Neural cell (in vitro differentiated cells): ENCODE results near the gene VPS26C. TPM values are rescaled to one million over a fixed set of nuclear protein-coding genes. Genes with fewer than 3 reads are reported as not detected.

ENCODE experiments used
- H2AFZ ChIP-seq: fragments of 200-600, 300-800 bp; sonication (generic), shearing (Covaris generic); 2 replicates; pipeline ENCODE4 v1.6.0; 2014; ENCODE audit warnings: low read depth, mild to moderate bottlenecking, antibody characterized with exemption, low read length, moderate library complexity
- H3F3A ChIP-seq: fragments of 200-600 bp; shearing (Covaris generic); 2 replicates; pipeline ENCODE4 v1.6.1; 2016; ENCODE audit warnings: mild to moderate bottlenecking, moderate library complexity, mixed read lengths, antibody characterized with exemption, low read length; ENCODE audit not compliant: insufficient read depth, poor library complexity, severe bottlenecking
- H3K27ac ChIP-seq: fragments of 200-600, 300-800 bp; sonication (generic), shearing (Covaris generic); 2 replicates; pipeline ENCODE4 v1.5.1; 2014; ENCODE audit warnings: mild to moderate bottlenecking, low read length, moderate library complexity
- H3K27me3 ChIP-seq: fragments of 300-800, 200-600 bp; sonication (generic), shearing (Covaris generic); 2 replicates; pipeline ENCODE4 v1.6.0; 2014; ENCODE audit warnings: mild to moderate bottlenecking, low read depth, low read length, moderate library complexity; ENCODE audit not compliant: insufficient read depth
- H3K36me3 ChIP-seq: fragments of 300-800, 200-600 bp; sonication (generic), shearing (Covaris generic); 2 replicates; pipeline ENCODE4 v1.5.1; 2014; ENCODE audit warnings: mild to moderate bottlenecking, antibody characterized with exemption, low read length, moderate library complexity; ENCODE audit not compliant: insufficient read depth
- H3K4me2 ChIP-seq: fragments of 300-800, 200-600 bp; sonication (generic), shearing (Covaris generic); 2 replicates; pipeline ENCODE4 v1.6.0; 2014; ENCODE audit warnings: mild to moderate bottlenecking, low read length
- H3K4me3 ChIP-seq: fragments of 300-800, 200-600 bp; sonication (generic), shearing (Covaris generic); 2 replicates; pipeline ENCODE4 v1.5.1; 2014; ENCODE audit warnings: mild to moderate bottlenecking, low read length, moderate library complexity
- H3K79me2 ChIP-seq: fragments of 200-600 bp; shearing (Covaris generic); replicated peaks from 2 replicates; pipeline ENCODE4 v1.6.0; 2014; ENCODE audit warnings: mild to moderate bottlenecking, low read length, moderate library complexity; ENCODE audit not compliant: insufficient read depth
- H3K9ac ChIP-seq: fragments of 300-800, 200-600 bp; sonication (generic), shearing (Covaris generic); 2 replicates; pipeline ENCODE4 v1.6.1; 2016; ENCODE audit warnings: mild to moderate bottlenecking, low read length, mixed read lengths
- H3K9me2 ChIP-seq: fragments of 200-600 bp; shearing (Covaris generic); 2 replicates; pipeline ENCODE4 v1.6.1; 2016; ENCODE audit warnings: mild to moderate bottlenecking, low read length, mixed read lengths; ENCODE audit not compliant: insufficient read depth
- H3K9me3 ChIP-seq: fragments of 200-600, 300-800 bp; sonication (generic), shearing (Covaris generic); 2 replicates; pipeline ENCODE4 v1.6.1; 2016; ENCODE audit warnings: mild to moderate bottlenecking, mixed run types, low read length, moderate library complexity, mixed read lengths
- H4K20me1 ChIP-seq: fragments of 200-600 bp; shearing (Covaris generic); 2 replicates; pipeline ENCODE4 v1.6.1; 2016; ENCODE audit warnings: mild to moderate bottlenecking, mixed run types; ENCODE audit not compliant: insufficient read depth
- EP300 ChIP-seq: fragments of 450-650 bp; conservative IDR thresholded peaks from 2 replicates; pipeline ENCODE4 v1.6.1; 2014; ENCODE audit warnings: antibody characterized with exemption, mild to moderate bottlenecking, moderate library complexity; ENCODE audit not compliant: poor library complexity, severe bottlenecking
- EZH2 ChIP-seq: fragments of 200-600, 300-800 bp; shearing (Covaris generic), sonication (generic); IDR thresholded peaks from 2 replicates; pipeline ENCODE4 v1.6.1; 2014; ENCODE audit warnings: antibody characterized with exemption, low read length, borderline replicate concordance, mild to moderate bottlenecking; ENCODE audit not compliant: insufficient read depth, poor library complexity, severe bottlenecking
- MXI1 ChIP-seq: fragments of 450-650 bp; conservative IDR thresholded peaks from 2 replicates; pipeline ENCODE4 v1.6.1; 2014; ENCODE audit warnings: antibody characterized with exemption, mild to moderate bottlenecking; ENCODE audit not compliant: poor library complexity, severe bottlenecking
- POLR2AphosphoS5 ChIP-seq: IDR thresholded peaks from 2 replicates; pipeline ENCODE4 v1.6.1; 2012
- RAD21 ChIP-seq: fragments of 450-650 bp; conservative IDR thresholded peaks from 2 replicates; pipeline ENCODE4 v1.6.1; 2014; ENCODE audit warnings: antibody characterized with exemption, mild to moderate bottlenecking, moderate library complexity
- SMC3 ChIP-seq: fragments of 450-650 bp; conservative IDR thresholded peaks from 2 replicates; pipeline ENCODE4 v1.6.1; 2014; ENCODE audit warnings: antibody characterized with exemption, mild to moderate bottlenecking, moderate library complexity; ENCODE audit not compliant: poor library complexity
- TAF1 ChIP-seq: IDR thresholded peaks from 2 replicates; pipeline ENCODE4 v1.6.1; 2012; ENCODE audit warnings: low read depth
- polyA plus RNA-seq: library from polyadenylated mRNA; depleted of rRNA; stranded (reverse); fragments of >200 nt; gene quantifications from 2 replicates; pipeline ENCODE4 v1.2.3, GENCODE V29; 2014
- TF ChIP-seq, protein P1 (sequence below): fragments of 450-650 bp; IDR thresholded peaks from 2 replicates; pipeline ENCODE4 v1.5.1; 2014; ENCODE audit warnings: antibody characterized with exemption, mild to moderate bottlenecking, moderate library complexity; ENCODE audit not compliant: poor library complexity, severe bottlenecking
- TF ChIP-seq, protein P2 (sequence below): IDR thresholded peaks from 2 replicates; pipeline ENCODE4 v1.6.1; 2012; ENCODE audit warnings: borderline replicate concordance

VPS26C gene
- polyA plus RNA-seq, 1 donor from 2014 or later, result 55.5 TPM

DNA sequence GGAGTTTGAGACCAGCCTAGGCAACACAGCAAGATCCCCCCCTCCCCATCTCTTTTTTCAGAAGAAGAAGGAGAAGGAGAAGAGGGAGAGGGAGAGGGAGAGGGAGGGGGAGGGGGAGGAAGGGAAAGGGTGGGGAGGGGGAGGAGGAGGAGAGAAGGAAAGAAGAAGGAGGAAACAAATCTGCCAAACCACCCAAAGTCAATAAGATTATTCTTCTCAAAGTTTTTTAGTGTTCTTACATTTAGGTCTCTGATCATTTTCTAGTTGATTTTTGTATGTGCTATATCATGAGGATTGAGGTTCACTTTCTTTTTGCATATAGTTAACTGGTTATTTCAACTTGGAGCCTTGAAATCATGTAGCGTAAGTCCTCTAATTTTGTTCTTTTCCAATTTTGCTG, 56.3 kb downstream of the VPS26C start:
- H4K20me1 ChIP-seq, result no peaks in the 10 kb centered on the region
- no peaks in the 10 kb centered on the region for H3K9me3 ChIP-seq
- no peak overlapping the region for H3K27ac ChIP-seq
- H3K36me3 ChIP-seq, result peaks cover 5% of the 10 kb centered on the region
- H3K9me2 ChIP-seq, result no peaks in the 10 kb centered on the region
- no peak overlapping the region for H3K4me2 ChIP-seq
- no peaks in the 10 kb centered on the region for H3K79me2 ChIP-seq
- H3K4me3 ChIP-seq, result no peak overlapping the region
- no peaks in the 10 kb centered on the region for H3F3A ChIP-seq
- H3K9ac ChIP-seq, result no peak overlapping the region
- TF ChIP-seq SMC3, result no peak
- TF ChIP-seq MXI1, result no peak
- TF ChIP-seq EZH2, result no peak
- TF ChIP-seq RAD21, result no peak
- no peak for TF ChIP-seq TAF1
- TF ChIP-seq, protein P1, sequence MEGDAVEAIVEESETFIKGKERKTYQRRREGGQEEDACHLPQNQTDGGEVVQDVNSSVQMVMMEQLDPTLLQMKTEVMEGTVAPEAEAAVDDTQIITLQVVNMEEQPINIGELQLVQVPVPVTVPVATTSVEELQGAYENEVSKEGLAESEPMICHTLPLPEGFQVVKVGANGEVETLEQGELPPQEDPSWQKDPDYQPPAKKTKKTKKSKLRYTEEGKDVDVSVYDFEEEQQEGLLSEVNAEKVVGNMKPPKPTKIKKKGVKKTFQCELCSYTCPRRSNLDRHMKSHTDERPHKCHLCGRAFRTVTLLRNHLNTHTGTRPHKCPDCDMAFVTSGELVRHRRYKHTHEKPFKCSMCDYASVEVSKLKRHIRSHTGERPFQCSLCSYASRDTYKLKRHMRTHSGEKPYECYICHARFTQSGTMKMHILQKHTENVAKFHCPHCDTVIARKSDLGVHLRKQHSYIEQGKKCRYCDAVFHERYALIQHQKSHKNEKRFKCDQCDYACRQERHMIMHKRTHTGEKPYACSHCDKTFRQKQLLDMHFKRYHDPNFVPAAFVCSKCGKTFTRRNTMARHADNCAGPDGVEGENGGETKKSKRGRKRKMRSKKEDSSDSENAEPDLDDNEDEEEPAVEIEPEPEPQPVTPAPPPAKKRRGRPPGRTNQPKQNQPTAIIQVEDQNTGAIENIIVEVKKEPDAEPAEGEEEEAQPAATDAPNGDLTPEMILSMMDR, result no peak
- TF ChIP-seq POLR2AphosphoS5, result no peak
- TF ChIP-seq EP300, result no peak
- TF ChIP-seq, protein P2, sequence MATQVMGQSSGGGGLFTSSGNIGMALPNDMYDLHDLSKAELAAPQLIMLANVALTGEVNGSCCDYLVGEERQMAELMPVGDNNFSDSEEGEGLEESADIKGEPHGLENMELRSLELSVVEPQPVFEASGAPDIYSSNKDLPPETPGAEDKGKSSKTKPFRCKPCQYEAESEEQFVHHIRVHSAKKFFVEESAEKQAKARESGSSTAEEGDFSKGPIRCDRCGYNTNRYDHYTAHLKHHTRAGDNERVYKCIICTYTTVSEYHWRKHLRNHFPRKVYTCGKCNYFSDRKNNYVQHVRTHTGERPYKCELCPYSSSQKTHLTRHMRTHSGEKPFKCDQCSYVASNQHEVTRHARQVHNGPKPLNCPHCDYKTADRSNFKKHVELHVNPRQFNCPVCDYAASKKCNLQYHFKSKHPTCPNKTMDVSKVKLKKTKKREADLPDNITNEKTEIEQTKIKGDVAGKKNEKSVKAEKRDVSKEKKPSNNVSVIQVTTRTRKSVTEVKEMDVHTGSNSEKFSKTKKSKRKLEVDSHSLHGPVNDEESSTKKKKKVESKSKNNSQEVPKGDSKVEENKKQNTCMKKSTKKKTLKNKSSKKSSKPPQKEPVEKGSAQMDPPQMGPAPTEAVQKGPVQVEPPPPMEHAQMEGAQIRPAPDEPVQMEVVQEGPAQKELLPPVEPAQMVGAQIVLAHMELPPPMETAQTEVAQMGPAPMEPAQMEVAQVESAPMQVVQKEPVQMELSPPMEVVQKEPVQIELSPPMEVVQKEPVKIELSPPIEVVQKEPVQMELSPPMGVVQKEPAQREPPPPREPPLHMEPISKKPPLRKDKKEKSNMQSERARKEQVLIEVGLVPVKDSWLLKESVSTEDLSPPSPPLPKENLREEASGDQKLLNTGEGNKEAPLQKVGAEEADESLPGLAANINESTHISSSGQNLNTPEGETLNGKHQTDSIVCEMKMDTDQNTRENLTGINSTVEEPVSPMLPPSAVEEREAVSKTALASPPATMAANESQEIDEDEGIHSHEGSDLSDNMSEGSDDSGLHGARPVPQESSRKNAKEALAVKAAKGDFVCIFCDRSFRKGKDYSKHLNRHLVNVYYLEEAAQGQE, result no peak
- no peaks in the 10 kb centered on the region for H3K27me3 ChIP-seq
- H2AFZ ChIP-seq, result no peak overlapping the region

DNA sequence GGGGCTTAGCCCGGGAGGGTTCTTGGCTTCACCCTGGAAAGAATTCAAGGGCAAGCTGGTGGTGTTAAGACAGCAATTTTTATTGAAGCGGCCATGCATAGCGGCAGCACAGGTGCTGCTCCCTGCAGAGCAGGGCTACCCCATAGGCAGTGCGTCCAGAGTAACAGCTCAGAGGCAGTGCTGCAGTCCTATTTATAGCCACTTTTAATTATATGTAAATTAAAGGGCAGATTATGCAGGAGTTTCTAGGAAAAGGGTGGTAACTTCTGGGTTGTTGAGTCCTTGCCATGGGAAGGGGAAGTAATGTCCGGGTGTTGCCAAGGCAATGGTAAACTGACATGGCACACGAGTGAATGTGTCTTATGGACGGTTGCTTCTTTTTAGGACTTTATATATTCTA, 57.0 kb downstream of the VPS26C start:
- Histone ChIP-seq H3K36me3 (peaks cover 5% of the 10 kb centered on the region), H3K9ac (no peak overlapping the region), H3K4me2 (no peak overlapping the region), H3K79me2 (no peaks in the 10 kb centered on the region), H3F3A (no peaks in the 10 kb centered on the region), H3K9me3 (no peaks in the 10 kb centered on the region), H4K20me1 (no peaks in the 10 kb centered on the region), H3K27me3 (no peaks in the 10 kb centered on the region), H3K4me3 (no peak overlapping the region), H3K27ac (no peak overlapping the region), H3K9me2 (no peaks in the 10 kb centered on the region), H2AFZ (no peak overlapping the region)
- TF ChIP-seq EP300 (no peak), SMC3 (no peak), MXI1 (no peak), EZH2 (no peak), RAD21 (no peak), TAF1 (no peak)
- TF ChIP-seq, protein P1, result no peak
- TF ChIP-seq, protein P2, result no peak
